ENCODE results near the gene FGGY. TPM values are rescaled to one million over a fixed set of nuclear protein-coding genes. Genes with fewer than 3 reads are reported as not detected.
"Not testable (repeated sequence)": the region's sequence is repeated elsewhere in the genome, so short reads cannot be mapped to it uniquely, and the experiment has no call there.

Gene FGGY
- total RNA-seq, 1 donor from 2014 or later: 27.8 TPM

DNA sequence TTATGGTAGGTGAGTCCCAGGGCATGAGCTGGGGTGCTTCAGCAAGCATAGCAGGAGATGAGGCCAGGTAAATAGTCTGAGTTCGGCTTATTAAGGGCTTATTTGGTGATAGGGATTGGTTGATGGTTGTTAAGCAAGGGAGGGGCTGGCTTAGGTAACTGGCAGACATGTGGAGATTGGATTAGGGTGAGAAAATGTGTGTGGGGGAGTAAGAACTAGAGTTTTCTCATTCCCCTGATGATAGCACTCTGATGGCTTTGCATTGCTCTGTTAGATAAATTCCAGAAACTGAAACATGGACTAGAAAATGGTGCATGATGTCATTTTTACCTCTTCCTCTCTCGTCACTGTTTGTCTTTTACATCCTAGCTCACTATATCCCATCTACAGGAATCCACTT lies 53.6 kb downstream of the FGGY start:
- no peak for DNase-seq (ENCODE audit: low read depth)

DNA sequence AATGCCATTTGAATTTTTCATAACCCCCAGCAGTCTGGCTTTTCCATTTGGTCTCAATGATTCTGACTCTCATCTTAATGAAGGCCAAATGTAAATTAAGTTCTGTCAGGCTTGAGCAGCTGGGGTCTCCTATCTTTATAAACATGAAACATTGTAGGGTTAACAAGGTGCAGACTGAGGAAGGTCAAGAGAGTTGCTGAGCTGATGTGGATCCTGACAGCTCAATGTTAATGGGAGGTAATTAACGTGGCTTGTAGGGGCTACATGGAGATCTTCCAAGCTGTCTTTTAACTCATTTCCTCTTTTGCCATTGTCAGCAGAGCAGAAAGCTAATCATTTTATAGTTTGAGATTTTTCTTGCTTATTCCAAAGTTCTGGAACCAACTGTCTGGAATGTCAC lies 55.2 kb downstream of the FGGY start:
- no peak for DNase-seq (ENCODE audit: low read depth)

DNA sequence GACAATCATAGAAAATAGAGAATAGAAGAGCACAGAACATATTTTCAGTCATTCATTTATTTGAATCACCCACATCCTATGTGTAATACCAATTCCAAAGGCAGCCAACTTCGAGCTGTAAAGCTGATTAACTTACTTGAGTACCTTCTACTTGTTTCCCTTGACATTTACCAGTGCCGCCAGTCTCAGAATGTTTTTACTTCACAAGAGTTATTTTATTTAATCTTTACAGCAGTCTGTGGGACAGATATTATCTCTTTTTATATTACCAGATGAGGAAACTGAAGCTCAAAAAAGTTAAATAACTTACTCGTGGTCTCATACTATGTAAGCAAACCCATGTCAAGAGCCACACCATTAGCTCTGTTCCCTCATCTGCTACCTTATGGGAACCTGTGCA lies 56.6 kb downstream of the FGGY start:
- no peak for DNase-seq (ENCODE audit: low read depth)

DNA sequence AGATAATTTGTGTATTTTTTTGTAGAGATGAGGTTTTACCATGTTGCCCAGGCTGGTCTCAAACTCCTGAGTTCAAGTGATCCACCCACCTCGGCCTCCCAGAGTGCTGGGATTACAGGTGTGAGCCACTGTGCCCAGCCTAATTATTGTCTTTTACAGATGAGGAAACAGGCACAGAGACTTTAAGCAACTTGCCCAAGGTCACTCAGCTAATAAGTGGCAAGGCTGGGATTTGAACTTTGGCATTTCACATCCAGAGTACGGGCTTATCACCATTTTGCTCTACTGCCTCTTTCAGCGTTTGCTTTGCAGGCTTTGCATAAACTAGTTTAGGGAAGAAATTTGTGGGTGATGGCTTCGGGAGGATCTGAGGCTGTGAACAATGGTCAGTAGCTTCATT lies 57.3 kb downstream of the FGGY start:
- DNase-seq (ENCODE audit: low read depth): not testable (repeated sequence)

DNA sequence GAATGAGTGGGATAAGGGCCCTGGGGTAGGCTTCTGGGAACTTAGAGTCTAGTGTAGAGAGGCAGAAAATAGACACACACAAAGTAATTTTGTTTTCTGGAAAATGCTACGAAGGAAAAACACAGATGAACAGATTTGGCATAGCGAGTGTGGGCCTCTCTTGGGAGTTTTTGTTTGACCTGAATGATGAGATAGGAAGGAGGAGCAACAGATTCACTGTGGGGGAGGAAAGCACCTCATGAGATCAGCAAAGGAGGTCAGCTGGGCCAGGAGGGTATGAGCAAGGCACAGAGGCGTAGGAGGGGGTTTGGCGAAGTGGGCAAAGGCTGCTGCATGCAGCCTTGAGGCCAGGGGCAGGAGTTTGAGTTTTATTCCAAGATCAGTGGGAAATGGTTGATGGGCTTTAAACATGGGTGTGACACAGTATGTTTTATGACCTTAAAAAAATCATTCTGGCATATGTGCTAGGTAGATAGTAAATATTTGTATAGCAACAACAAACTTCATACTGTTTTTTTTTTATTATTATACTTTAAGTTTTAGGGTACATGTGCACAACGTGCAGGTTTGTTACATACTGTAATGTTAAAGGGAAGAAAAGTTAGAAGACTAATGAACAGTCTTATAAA lies 57.9 kb downstream of the FGGY start:
- peak; percentile 36 for DNase-seq (ENCODE audit: low read depth)

DNA sequence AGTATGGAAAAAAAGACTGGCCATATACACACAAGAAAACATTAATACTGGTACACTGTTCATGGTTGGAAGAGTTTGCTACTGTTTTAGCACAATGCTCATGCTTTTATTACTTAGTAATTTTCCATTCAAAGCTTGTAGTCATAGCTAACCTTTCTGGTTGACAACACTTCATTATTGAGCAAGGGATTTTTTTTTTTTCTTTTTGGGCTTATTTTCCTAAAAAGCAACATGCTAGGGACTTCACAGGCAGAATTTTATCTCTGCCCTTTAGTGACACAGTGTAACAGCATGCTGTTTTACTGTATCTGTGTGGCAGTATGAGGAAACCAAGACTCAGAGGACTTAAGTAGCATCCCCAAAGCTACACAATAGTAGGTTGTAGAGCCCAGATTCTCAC lies 58.5 kb downstream of the FGGY start:
- peak; percentile 89 for DNase-seq (ENCODE audit: low read depth)

DNA sequence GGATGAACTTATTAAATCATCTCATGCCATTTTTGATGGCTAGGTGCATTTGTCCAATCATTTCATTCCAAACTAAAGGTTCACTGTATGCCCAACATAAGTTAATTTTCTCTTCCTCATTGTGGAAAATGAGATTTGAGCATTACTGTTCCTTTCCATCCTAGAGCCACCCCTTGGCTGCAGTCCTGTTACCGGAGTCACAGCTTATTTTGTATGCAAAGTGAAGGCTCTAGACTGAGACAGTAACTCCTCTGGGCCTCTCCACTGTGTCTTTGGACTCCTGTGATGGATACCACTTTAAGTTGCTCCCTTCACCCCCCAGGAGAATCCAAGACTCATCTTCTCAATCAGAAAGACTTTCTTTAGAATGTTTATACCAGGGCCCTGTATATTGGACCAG lies 59.7 kb downstream of the FGGY start:
- DNase-seq (ENCODE audit: low read depth): no peak

DNA sequence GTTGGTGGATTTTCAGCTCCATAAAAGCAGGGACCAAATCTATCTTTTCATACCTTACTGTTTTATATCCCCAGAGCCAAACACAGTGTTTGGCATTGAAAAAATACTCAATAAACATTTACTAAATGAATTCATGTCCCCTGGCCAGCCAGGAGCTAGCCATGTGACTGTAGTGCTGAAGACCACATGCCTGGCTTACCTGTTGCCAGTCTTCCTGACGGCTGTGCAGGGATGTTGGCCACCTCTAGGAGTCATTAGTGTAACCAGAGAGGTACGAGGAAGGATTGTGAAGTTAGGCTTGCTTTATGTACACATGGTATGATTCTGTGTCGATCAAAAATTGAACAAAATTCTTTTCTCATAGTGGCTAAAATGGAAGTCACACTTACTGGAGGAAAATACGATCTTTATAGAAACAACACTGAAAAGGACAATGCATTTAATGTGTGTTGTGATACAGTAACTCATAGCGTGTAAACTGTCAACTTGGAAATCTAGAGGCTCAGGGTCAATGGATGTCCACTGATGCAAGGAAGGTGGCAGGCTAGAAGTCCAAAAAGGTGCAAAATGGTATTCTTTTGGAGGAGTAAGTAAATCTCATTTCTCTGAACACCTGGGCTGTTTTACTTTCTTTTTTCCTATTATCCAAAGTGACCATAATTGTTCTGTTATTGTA lies 60.9 kb downstream of the FGGY start:
- no peak for DNase-seq (ENCODE audit: low read depth)

DNA sequence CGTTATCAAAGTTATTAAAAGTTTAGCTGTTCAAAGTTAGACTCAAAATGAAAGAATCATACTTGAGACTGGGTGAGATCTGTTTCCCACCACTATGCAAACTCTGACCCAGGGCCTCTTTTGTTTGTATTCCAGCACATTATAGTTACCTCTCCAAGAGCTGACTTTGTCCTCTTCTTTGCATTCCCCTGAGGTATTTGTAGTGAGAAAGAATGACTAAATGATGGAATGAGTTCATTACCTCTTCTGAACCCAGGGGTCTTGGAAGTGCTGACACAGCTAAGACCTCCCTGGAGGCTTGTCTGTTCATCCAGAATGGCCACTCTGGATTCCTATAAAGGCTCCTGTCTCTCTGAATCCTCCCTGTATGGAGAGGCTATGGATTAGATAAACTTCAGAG lies 62.4 kb downstream of the FGGY start:
- no peak for DNase-seq (ENCODE audit: low read depth)

DNA sequence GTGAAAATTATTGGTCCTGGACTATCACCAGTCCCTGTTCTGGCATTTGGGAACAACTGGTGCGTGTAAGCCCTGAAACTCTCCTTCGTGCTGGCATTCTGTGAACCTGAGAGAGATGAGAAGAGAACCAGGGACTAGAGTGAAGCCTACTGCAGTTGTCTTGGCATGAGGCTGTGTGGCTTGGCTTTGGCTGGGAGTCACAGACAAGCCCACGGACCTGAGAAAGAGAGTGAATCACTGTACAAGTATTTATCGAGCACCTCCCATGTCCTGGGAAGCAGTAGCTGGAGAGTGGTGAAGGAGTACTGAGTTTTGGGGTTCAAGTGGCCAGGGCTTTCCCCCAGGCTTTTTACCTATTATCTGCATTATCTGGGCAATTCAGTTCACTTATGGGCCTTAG lies 63.3 kb downstream of the FGGY start:
- peak; percentile 69 for DNase-seq (ENCODE audit: low read depth)

DNA sequence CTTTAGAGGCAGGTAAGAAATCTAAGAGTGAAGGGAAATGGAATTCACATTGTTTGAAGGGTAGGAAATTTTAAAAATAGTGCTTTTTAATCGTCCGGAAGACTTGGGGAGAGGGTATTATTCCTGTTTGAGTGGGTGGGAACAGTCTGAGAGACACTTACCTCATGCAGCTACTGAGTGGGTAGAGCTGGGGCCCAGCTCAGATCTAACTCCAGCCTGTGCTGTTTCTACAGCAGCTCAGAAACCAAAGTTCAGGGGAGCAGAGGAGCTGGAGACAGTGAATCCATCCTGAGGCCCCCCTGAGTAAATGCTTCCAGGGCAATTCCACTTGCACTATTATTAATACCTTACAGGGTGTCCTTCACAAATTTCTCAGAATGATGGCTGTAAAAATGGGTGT lies 63.8 kb downstream of the FGGY start:
- no peak for DNase-seq (ENCODE audit: low read depth)

DNA sequence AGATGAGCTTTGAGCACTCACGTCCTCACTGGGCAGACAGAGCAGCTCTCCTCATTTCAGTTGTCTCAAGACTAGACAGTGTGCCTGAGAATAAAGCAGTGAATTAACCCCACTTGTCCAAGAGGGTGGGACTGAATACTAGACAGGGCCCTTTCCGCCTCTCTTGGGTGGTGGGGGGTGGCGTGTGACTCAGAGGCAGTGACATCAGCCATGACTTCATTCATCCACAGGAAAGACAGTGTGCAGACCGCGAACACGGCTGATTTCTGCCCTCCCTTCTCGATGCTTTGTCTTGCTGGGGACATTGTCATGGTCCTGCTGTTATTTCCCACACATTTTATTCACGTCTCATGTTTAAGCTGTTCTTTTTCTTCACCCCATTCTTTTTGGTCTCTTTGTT lies 64.9 kb downstream of the FGGY start:
- DNase-seq (ENCODE audit: low read depth): no peak

DNA sequence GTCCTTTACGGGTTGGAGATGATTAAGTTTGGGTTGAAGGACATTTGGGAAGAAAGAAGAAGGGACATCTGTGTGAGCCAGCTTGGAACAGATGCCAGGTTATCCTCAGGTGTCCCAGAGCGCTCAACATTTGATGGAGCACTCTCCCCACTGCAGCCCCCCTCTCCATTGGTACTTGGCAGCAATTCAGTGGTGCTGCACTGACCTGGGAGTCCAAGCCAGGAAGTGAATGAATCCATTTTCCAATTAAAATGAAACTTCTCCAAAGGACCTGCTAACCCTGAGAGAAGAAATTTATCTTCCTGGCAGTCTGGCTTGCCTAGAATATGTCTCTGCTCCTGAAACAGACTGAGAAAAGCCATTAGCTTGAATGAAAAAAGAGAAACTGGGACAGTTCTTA lies 67.1 kb downstream of the FGGY start:
- no peak for DNase-seq (ENCODE audit: low read depth)

DNA sequence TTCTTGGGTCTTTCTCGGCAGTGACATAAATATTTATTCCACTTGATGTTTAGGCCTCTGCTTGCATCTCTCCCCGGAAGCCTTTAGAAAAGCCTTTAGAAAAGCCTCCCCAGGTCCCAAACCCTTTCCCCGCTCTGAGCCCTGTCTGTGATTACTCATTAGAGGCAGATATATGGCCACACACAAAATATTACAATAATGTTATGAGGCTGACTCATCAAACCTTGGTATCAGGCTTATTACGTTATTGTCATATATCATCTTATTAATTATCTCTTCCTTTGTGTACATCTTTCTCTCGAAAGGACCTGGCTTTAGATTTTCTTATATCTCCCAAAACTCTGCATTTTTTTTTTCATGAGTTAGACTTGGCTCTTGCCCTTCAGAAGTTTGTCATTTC lies 69.5 kb downstream of the FGGY start:
- no peak for DNase-seq (ENCODE audit: low read depth)

DNA sequence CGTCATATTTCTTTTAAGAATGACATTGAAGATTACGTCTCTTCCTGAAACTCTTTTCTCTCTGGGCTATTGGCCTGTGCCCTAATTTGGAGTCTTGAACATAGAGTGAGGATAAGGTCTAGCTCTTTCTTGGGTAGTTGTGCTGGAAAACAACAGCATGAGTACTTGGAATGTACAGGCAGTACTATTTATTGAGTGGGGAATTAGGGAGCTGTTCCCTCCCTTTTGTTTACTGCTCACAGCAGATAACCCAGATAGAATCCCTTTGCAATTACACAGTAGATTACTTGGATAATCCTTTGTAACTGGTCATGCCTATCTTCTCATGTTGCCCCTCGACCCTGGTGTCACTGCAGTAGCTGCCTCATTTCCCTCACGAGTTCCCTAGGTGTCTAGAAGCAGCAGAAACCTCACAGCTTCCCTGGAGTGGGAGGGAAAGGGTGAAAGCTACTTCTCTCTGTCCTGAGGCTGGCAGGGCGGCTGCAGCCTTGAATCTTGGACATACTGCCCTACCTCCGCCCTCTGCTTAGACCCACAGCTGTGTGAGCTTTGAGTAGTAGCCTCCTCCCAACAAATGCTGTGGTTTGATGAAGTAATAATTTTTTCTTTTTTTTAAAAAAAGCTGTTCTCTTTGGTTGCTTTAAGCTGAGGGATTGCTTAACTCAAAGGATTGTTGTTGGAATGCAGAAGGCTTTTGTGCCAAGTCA lies 70.6 kb downstream of the FGGY start:
- DNase-seq (ENCODE audit: low read depth): peak; percentile 96

DNA sequence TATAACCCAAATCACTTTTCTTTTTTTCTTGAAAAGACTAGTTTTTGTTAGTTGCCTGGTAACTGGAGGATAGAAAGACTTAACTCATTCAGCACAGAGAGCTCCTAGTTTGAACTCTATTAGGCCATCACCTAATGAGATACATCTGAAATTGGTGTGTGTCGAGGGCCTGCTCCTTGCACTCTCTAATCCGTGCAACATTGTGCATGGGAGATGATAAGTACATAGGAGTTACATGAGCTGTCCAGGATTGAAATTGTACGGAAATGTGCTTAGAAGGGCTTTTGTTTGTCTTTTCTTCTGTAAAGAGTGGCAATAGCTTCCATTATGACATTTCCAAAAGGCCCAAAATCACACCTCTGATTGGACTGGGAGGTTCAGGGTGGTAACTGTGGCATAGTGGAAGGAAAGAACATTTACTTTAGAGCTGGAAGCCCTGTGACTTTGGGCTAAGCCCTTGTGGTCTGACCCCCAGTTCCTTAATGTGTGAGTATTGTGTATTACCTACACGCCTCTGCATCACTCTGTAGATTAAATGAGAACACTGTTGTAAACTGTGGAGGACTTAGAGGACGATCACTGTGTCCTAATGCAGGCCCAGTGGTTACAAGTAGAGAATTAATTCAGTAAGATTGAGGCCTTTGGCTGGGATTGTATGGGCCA lies 71.2 kb downstream of the FGGY start:
- DNase-seq (ENCODE audit: low read depth): no peak

DNA sequence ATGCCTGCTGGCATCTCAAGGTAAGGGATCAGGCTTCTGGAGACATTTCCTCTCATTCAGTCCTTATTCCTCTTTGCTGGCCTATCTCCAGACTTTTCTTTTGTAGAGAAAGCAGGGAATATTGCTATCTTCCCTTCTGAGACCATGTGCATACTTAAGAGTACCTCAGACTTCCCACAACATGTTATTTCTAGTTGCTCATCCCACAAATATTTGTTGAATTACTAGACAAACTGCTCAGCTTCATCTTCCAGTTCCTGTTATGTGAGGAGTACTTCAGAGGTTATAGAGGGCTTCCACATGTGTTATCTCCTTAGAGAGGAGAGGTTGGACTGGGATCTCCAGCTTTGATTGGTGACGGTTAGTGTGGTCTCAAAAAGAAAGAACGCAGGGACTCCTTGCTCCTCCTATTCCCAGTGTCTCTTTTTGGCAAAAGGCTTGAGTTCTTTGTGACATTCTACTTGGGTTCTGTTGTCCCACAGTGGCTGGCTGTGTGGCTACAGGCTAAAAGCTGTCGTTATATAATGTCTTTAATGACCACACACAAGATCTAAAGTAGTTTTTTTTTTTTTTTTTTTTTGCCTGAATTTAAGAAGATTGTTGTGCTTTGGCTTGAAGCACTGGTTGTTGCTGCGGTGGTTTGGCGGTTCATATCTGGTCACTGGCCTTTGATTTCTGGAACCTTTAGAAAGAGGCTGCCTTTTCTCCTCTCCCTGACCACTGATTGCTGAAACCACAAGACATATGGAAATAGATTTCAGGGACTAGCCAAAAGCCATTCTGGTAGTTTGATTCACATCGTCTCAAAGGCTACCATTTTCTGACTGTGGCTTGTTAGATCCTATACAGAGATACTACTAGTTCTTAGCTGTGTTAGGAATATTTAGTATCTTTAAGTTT lies 78.7 kb downstream of the FGGY start:
- DNase-seq (ENCODE audit: low read depth): peak; percentile 97

DNA sequence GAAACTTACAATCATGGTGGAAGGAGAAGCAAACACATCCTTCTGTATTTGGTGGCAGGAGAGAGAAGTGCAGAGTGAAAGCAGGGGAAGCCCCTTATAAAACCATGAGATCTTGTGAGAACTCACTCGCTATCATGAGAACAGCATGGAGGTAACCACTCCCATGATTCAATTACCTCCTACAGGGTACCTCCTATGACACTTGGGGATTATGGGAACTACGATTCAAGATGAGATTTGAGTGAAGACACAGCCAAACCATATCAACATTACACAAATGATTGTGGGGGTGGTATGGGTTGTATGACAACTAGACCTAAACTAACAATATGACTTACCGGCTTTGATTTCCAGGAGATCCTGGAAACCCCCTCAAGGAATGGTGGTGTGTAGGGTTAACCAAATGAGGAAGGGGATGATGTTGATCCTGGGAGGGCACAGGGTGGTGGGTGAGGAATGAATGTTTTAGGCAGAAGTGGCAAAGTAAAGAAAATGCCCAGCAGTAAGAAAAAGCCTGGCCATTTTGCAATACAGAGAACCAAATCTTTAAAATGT lies 80.5 kb downstream of the FGGY start:
- DNase-seq (ENCODE audit: low read depth): no peak

DNA sequence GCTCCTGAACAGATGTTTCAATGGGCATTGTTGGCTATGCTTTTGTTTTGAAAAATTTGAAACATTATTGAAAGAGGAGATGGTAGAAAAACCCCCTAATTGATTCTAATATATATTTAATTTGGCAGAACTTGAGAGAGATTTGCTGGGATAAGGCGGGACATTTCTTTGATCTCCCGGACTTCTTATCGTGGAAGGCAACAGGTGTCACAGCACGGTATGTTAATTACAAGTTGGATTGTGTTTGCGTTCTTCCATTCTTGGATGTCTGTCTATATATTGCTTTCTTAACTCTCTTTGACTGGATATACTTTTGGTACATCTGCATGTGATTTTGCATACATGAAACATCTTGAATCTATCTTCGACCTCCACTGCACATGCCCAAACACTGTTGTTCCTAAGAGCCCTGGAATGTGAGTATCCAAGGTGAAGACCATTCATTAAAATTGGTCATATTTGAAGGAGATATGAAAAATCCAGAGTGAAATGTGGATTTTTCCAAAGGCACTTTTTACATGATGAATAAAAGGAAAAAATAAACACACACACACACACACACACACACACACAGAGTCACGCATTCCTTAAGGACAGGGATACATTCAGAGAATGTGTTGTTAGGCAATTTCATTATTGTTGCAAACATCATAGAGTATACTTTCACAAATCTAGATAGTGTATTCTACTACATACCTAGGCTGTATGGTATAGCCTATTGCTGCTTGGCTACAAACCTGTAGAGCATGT lies 81.9 kb downstream of the FGGY start:
- DNase-seq (ENCODE audit: low read depth): no peak

DNA sequence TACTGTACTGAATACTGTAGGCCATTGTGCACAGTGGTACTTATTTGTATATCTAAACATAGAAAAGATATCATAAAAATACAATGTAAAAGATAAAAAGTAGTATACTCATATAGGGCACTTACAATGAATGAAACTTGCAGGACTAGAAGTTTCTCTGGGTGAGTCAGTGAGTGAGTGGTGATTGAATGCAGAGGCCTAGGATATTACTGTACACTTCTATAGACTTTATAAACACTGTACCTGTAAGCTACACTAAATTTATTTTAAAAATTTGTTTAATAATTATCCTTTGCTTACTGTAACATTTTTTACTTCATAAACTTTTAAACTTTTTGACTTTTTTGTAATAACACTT lies 82.5 kb downstream of the FGGY start:
- DNase-seq (ENCODE audit: low read depth): no peak

DNA sequence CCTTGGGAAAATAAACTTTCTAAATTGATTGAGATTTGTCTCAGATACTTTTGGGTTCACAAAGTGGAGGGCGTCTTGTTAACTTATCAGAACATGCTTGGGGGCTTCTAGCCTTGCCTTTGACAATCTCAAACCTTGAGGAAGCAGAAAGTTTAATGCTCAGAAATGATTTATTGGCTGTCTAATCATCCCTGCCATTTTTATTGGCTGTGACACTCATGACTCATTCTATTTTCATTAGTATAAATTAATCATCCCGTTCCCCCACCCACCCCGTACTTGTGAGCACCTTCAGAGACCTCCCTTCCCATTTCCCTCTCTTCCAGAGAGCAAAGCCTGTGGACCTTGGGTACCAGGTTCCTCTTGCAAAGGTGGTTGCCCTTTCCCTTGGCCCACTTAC lies 87.1 kb downstream of the FGGY start:
- no peak for DNase-seq (ENCODE audit: low read depth)
